Left ventricle myocardium inferior (tissue), 1 donor: ENCODE data around the gene DNAAF8. TPM values are rescaled to one million over a fixed set of nuclear protein-coding genes. Genes with fewer than 3 reads are reported as not detected.

Experiments
- DNase-seq: peaks from one replicate; pipeline ENCODE4 v3.0.0-alpha.2; 2020
- H3K27ac ChIP-seq: fragments of 200-600 bp; replicated peaks from 2 replicates; pipeline ENCODE4 v1.8.0; 2021
- H3K27me3 ChIP-seq: fragments of 200-600 bp; 2 replicates; pipeline ENCODE4 v1.8.0; 2021; ENCODE audit warnings: low read depth
- H3K36me3 ChIP-seq: fragments of 200-600 bp; 2 replicates; pipeline ENCODE4 v1.8.0; 2021
- H3K4me1 ChIP-seq: fragments of 200-600 bp; 2 replicates; pipeline ENCODE4 v1.8.0; 2021
- H3K4me3 ChIP-seq: fragments of 200-600 bp; 2 replicates; pipeline ENCODE4 v1.8.0; 2021; ENCODE audit warnings: mild to moderate bottlenecking, moderate library complexity
- H3K9me3 ChIP-seq: fragments of 200-600 bp; replicated peaks from 2 replicates; pipeline ENCODE4 v1.8.0; 2021
- CTCF ChIP-seq: fragments of 200-600 bp; IDR thresholded peaks from 2 replicates; pipeline ENCODE4 v1.8.0; 2021; ENCODE audit warnings: antibody characterized with exemption, mild to moderate bottlenecking, borderline replicate concordance
- intact Hi-C: fragments of 100-400 bp; cut with micrococcal nuclease; formaldehyde crosslinking; loops from one replicate; pipeline ENCODE4 v1.11.0; 2022
- total RNA-seq: library from RNA; stranded (reverse); fragmentation: NEBNext Ultra II Directional; extraction: Animal tissue kit (Norgen Biotek cat#: 25700); gene quantifications from one replicate; pipeline ENCODE4 v1.2.1, GENCODE V29; 2021
- donor health status: DM: no; HTN: yes; CAD: no; lungs with severe emphysema.

Gene DNAAF8
- total RNA-seq, 1 donor from 2014 or later: 0.77 TPM

DNA sequence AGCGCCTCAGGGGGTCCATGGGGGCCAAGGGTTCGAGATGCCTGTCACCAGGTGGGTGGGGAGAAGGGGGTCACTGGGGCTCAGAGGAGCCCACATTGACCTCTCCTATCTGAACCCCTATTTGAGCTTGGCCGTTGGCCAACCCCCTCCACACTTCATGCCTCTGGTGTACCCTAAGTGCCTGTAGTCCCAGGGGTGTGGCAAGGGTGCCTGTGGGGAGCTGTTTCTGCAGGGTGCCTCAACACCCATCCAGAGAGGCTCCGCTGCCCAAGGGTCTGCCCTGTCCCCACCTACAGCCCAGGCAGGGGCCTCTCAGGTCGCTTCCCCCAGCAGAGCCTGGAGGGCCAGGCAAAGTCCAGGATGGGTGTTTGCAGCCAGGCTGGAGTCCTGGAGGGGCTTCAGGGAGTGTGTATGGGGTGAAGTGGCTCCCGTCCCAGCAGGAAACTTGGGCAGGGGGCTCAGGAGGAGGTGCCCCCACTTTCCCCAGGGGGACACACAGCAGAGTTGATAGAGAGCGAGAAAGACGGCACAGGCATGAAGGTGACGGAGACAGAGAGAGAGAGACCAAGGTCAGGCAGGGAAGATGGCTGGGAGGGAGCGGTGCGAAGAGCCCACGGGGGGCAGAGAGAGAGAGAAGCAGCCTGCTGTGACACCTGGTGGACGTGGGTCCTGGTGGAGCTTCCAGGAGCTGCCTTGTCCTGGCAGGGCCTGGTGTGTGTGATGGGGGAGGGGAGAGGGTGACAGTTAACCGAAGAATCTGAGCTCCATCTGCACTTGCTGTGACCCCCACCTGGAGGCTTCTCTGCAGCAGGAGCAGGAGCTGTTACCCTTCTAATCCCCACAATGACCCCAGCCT is 53.5 kb downstream of the DNAAF8 start, which contains the start of gene SEPTIN12:
TSS of gene SEPTIN12 (minus strand) at position 719 of the 856 bp plus-strand sequence. CDS start at position 19, 700 bp downstream.
- no peaks in the 10 kb centered on the region for H3K27me3 ChIP-seq
- no peaks in the 10 kb centered on the region for H3K4me1 ChIP-seq
- no peak within 1 kb of the TSS for H3K4me3 ChIP-seq
- no peak for TF ChIP-seq CTCF
- no peak within 1 kb of the TSS for H3K27ac ChIP-seq
- no peaks in the 10 kb centered on the region for H3K9me3 ChIP-seq
- intact Hi-C loops: no loop called here
- DNase-seq: no peak
- no peaks in the 10 kb centered on the region for H3K36me3 ChIP-seq

DNA sequence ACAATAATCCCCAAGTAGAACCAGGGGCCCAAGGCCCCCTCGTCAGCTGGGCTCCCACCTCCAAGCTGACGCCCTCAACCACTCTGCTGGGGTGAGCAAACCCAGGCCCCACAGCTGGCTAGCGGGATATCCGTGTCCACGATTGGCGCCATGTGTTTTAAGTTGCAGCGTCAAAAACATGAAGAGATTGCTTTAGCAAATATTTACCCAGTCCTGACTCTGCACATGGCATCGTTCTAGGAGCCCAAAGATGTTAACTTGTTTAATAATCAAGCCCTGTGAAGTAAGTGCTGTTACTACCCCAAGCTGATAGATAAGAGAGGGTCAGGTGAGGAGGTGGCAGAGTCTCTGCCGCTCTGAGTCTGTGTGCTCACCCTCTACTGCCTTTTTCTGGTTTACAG is 54.2 kb downstream of the DNAAF8 start:
- Histone ChIP-seq H3K36me3 (no peaks in the 10 kb centered on the region), H3K9me3 (no peaks in the 10 kb centered on the region), H3K4me1 (no peaks in the 10 kb centered on the region), H3K27me3 (no peaks in the 10 kb centered on the region), H3K27ac (no peak overlapping the region), H3K4me3 (no peak overlapping the region)
- no peak for TF ChIP-seq CTCF
- DNase-seq: no peak
- intact Hi-C loops: no loop called here

GRCh38 chr16:4788910-4789309 is 54.6 kb downstream of the DNAAF8 start:
- intact Hi-C loops: no loop called here
- no peaks in the 10 kb centered on the region for H3K9me3 ChIP-seq
- H3K36me3 ChIP-seq: no peaks in the 10 kb centered on the region
- H3K27ac ChIP-seq: no peak overlapping the region
- no peak for TF ChIP-seq CTCF
- no peaks in the 10 kb centered on the region for H3K4me1 ChIP-seq
- no peak for DNase-seq
- no peaks in the 10 kb centered on the region for H3K27me3 ChIP-seq
- H3K4me3 ChIP-seq: no peak overlapping the region

DNA sequence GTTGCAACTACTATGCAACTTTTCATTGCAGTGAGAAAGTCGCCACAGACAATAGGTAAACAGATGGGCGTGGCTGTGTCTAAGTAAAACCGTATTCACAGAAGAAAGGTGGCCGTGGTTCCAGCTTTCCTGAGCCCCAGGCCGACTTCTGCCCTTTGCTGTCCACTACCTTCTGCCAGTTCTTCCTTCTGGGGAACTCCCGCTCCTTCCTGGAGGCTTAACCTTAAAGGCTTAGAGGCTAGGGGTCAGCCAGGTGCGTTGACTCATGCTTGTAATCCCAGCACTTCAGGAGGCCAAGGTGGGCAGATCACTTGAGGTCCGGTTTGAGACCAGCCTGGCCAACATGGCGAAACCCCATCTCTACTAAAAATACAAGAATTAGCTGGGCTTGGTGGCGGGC is 55.9 kb downstream of the DNAAF8 start:
- H3K9me3 ChIP-seq: no peaks in the 10 kb centered on the region
- intact Hi-C loops: no loop called here
- no peak for DNase-seq

GRCh38 chr16:4790871-4791270 is 56.5 kb downstream of the DNAAF8 start:
- no peak for TF ChIP-seq CTCF
- no peak for DNase-seq
- intact Hi-C loops: no loop called here

More for the DNA sequence above, 55.9 kb downstream of the DNAAF8 start:
- no peaks in the 10 kb centered on the region for H3K27me3 ChIP-seq
- no peak overlapping the region for H3K27ac ChIP-seq
- no peaks in the 10 kb centered on the region for H3K36me3 ChIP-seq
- no peak for TF ChIP-seq CTCF
- no peaks in the 10 kb centered on the region for H3K4me1 ChIP-seq
- no peak overlapping the region for H3K4me3 ChIP-seq

More at GRCh38 chr16:4790871-4791270, 56.5 kb downstream of the DNAAF8 start:
- Histone ChIP-seq H3K27ac (no peak overlapping the region), H3K4me3 (no peak overlapping the region), H3K36me3 (no peaks in the 10 kb centered on the region), H3K4me1 (no peaks in the 10 kb centered on the region), H3K27me3 (no peaks in the 10 kb centered on the region), H3K9me3 (no peaks in the 10 kb centered on the region)
